Astrocyte of the spinal cord (primary cell): ENCODE data around the gene F10.
"Not testable (repeated sequence)": the region's sequence is repeated elsewhere in the genome, so short reads cannot be mapped to it uniquely, and the experiment has no call there.

Experiments
- DNase-seq: peaks from one replicate; pipeline ENCODE4 v3.0.0; 2011; ENCODE audit warnings: low read depth, low spot score
- H3K4me3 ChIP-seq: 2 replicates; pipeline ENCODE4 v1.5.1; 2011; ENCODE audit warnings: low read depth, mild to moderate bottlenecking, low read length, moderate library complexity
- CTCF ChIP-seq: IDR thresholded peaks from 2 replicates; pipeline ENCODE4 v1.5.1; 2012; ENCODE audit warnings: low read depth, mild to moderate bottlenecking, low read length, inconsistent platforms
- in situ Hi-C: cut with HindIII; loops from 2 replicates; pipeline ENCODE4 v1.10.0; 2017; ENCODE audit warnings: low sequenced_read_pairs

Gene F10

GRCh38 chr13:113109151-113110047 lies 13.2 kb upstream of the F10 start:
- no peak for TF ChIP-seq CTCF
- DNase-seq, result no peak
- in situ Hi-C loops, result no loop called here
- no peak overlapping the region for H3K4me3 ChIP-seq

- in situ Hi-C loops, result no loop called here
- TF ChIP-seq CTCF, result no peak
- no peak overlapping the region for H3K4me3 ChIP-seq
- DNase-seq, result no peak
Observed at GRCh38 chr13:113110048-113110851, 12.3 kb upstream of the F10 start.

GRCh38 chr13:113110852-113111315 lies 11.7 kb upstream of the F10 start:
- no peak for DNase-seq
- in situ Hi-C loops, result no loop called here
- TF ChIP-seq CTCF, result no peak
- no peak overlapping the region for H3K4me3 ChIP-seq

GRCh38 chr13:113111821-113112220 lies 10.8 kb upstream of the F10 start:
- in situ Hi-C loops, DNase-seq, H3K4me3 ChIP-seq: not testable (repeated sequence)

GRCh38 chr13:113112475-113112874 lies 10.1 kb upstream of the F10 start:
- H3K4me3 ChIP-seq, DNase-seq, in situ Hi-C loops: not testable (repeated sequence)

GRCh38 chr13:113112893-113113845 lies 9.4 kb upstream of the F10 start:
- H3K4me3 ChIP-seq, result no peak overlapping the region
- TF ChIP-seq CTCF, result no peak
- in situ Hi-C loops, result no loop called here
- no peak for DNase-seq

- no peak for TF ChIP-seq CTCF
Observed at GRCh38 chr13:113113846-113114271, 8.7 kb upstream of the F10 start.

More at GRCh38 chr13:113113846-113114271, 8.7 kb upstream of the F10 start:
- in situ Hi-C loops, result no loop called here
- DNase-seq, result no peak
- H3K4me3 ChIP-seq, result no peak overlapping the region
